Measurements from ENCODE around the gene ZSCAN22.

DNA sequence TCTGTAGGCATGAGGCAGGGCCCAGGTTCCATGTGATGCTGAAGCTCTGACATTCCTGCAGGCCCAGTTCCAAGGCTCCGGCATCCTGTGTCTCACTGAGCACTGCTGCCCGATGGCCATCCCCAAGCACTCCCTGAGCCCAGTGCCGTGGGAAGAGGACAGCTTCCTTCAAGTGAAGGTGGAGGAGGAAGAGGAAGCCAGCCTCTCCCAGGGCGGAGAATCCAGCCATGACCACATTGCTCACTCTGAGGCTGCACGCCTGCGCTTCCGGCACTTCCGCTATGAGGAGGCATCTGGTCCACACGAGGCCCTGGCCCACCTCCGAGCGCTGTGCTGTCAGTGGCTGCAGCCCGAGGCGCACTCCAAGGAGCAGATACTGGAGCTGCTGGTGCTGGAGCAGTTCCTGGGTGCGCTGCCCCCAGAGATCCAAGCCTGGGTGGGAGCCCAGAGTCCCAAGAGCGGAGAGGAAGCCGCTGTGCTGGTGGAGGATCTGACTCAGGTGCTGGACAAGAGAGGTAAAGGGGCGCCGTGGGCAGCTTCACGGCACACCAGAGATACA is 8.0 kb downstream of the ZSCAN22 start:
- TF ChIP-seq TAF1 (IDR thresholded peaks at IDR 0.05; ENCODE audit: borderline replicate concordance, low read depth, low read length) (no peak), POLR2A (IDR thresholded peaks at IDR 0.05; ENCODE audit: low read depth, low read length) (no peak)

All from GM12892 (cell line).